K562 (cell line): Measurements from ENCODE around the gene PCSK7. TPM values are rescaled to one million over a fixed set of nuclear protein-coding genes. Genes with fewer than 3 reads are reported as not detected.

ENCODE experiments used
- ATF1 ChIP-seq, 2 experiments: fragments of 450-650 bp in 1 of 2; IDR thresholded peaks; 2 replicates each; pipeline ENCODE4 v1.6.1; 2016; ENCODE audit warnings: missing compliant biosample characterization in 1 of 2, missing genetic modification characterization in 1 of 2
- ATF3 ChIP-seq, 2 experiments: fragments of 450-650 bp in 1 of 2; sonication (generic) in 1 of 2; formaldehyde crosslinking in 1 of 2; IDR thresholded peaks in 1 of 2; conservative IDR thresholded peaks in 1 of 2; 2 replicates each; pipeline versions ENCODE4 v1.6.1 to v1.8.1; 2016 to 2023; ENCODE audit warnings: mild to moderate bottlenecking in 2 of 2, moderate library complexity in 2 of 2, inconsistent platforms in 1 of 2, missing genetic modification reagents in 1 of 2
- CBFA2T2 ChIP-seq: fragments of 450-650 bp; conservative IDR thresholded peaks from 2 replicates; pipeline ENCODE4 v1.6.1; 2017; ENCODE audit warnings: mild to moderate bottlenecking
- GTF3C2 ChIP-seq: IDR thresholded peaks from 3 replicates; pipeline ENCODE4 v1.6.1; 2011; ENCODE audit warnings: borderline replicate concordance, mild to moderate bottlenecking, moderate library complexity; ENCODE audit not compliant: insufficient read length; ENCODE audit errors: extremely low read depth
- HEY1 ChIP-seq: fragments of 250-450 bp; sonication (Bioruptor Pico); IDR thresholded peaks from 2 replicates; pipeline ENCODE4 v1.5.0; 2020; ENCODE audit warnings: mild to moderate bottlenecking, moderate library complexity, borderline replicate concordance
- IFI16 ChIP-seq: fragments of 250-450 bp; sonication (Bioruptor Pico); IDR thresholded peaks from 2 replicates; pipeline ENCODE4 v2.1.2; 2022; ENCODE audit warnings: mild to moderate bottlenecking, inconsistent platforms
- MYBL2 ChIP-seq, 2 experiments: fragments of 450-650 bp in 1 of 2; sonication (generic) in 1 of 2; formaldehyde crosslinking in 1 of 2; IDR thresholded peaks; 2 replicates each; pipeline versions ENCODE4 v1.6.1 to v1.8.1; 2017 to 2022; ENCODE audit warnings: borderline replicate concordance in 1 of 2, inconsistent platforms in 1 of 2, low read depth in 1 of 2, mild to moderate bottlenecking in 1 of 2, missing genetic modification reagents in 1 of 2, moderate library complexity in 1 of 2
- PTRF ChIP-seq: fragments of 450-650 bp; IDR thresholded peaks from 2 replicates; pipeline ENCODE4 v1.6.1; 2016; ENCODE audit warnings: mild to moderate bottlenecking, missing genetic modification characterization, missing compliant biosample characterization
- RBM17 ChIP-seq: fragments of 200-400 bp; formaldehyde crosslinking; IDR thresholded peaks from 2 replicates; pipeline ENCODE4 v1.6.1; 2017; ENCODE audit warnings: low read depth, mild to moderate bottlenecking, low read length, borderline replicate concordance
- polyA plus RNA-seq, 8 experiments: library from polyadenylated mRNA; depleted of rRNA in 4 of 8; stranded (reverse) in 5 of 8; unstranded in 3 of 8; fragments of >200 nt; fragmentation: Nextera tagmentation in 2 of 8; fragmentation: Illumina TruSeq in 1 of 8; extraction: Ambion mirVana in 2 of 8; extraction: Trizol in 1 of 8; gene quantifications; 2 replicates each; pipeline versions ENCODE4 v1.2.1 to v1.2.3, GENCODE V29; 2011 to 2014; ENCODE audit warnings: inconsistent platforms in 1 of 8, missing spikeins in 1 of 8
- total RNA-seq, 7 experiments: library from RNA; depleted of rRNA in 6 of 7; stranded (reverse); fragments of >200 nt in 6 of 7; fragmentation: Illumina TruSeq in 2 of 7; extraction: Trizol in 2 of 7; gene quantifications; 2 replicates each; pipeline versions ENCODE4 v1.2.1 to v1.2.3, GENCODE V29; 2011 to 2021; ENCODE audit warnings: low replicate concordance in 1 of 7
- TF ChIP-seq, protein P1 (sequence below): IDR thresholded peaks from 2 replicates; pipeline ENCODE4 v1.6.1; 2014; ENCODE audit warnings: antibody characterized with exemption

The PCSK7 gene
- total and polyA plus RNA-seq, 9 of the 15 experiments (the other 6 are each of a cell fraction or from before 2014, with no cell fraction given), result 3.1 to 29.2 (median 15.6) TPM

DNA sequence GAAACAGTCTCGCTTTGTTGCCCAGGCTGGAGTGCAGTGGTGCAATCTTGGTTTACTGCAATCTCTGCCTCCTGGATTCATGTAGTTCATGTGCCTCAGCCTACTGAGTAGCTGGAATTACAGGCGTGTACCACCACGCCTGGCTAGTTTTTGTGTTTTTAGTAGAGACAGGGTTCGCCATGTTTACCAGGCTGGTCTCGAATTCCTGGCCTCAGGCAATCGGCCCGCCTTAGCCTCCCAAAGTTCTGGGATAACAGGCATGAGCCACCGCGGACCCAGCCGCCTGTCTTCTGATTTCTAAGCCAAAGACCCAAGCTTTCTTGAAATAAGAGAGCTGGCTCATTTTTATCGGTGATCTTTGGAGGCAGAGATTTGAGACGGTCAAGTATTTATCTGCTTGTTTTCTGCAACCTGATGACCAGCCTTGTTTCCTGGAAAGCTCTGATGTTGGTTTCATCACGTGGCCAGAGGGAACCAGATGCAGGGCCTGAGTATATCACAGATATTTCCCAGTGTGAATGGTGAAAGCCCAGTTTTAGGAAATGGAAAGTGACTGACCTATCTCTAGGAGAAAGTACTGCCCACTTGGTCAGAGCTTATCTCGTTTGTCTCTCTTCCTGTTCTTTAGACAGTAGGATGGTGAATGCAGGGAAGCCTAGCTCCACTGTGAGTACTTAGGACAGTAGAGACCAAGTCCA, 59.0 kb downstream of the PCSK7 start (continued):
- no peak for TF ChIP-seq IFI16
- no peak for TF ChIP-seq GTF3C2
- no peak for TF ChIP-seq HEY1
- no peak for TF ChIP-seq ATF1 (CRISPR knock-in tag; IDR thresholded peaks at IDR 0.05)
- peak; percentile 53 for TF ChIP-seq ATF1 (tag; IDR thresholded peaks at IDR 0.05)
- TF ChIP-seq, protein P1, sequence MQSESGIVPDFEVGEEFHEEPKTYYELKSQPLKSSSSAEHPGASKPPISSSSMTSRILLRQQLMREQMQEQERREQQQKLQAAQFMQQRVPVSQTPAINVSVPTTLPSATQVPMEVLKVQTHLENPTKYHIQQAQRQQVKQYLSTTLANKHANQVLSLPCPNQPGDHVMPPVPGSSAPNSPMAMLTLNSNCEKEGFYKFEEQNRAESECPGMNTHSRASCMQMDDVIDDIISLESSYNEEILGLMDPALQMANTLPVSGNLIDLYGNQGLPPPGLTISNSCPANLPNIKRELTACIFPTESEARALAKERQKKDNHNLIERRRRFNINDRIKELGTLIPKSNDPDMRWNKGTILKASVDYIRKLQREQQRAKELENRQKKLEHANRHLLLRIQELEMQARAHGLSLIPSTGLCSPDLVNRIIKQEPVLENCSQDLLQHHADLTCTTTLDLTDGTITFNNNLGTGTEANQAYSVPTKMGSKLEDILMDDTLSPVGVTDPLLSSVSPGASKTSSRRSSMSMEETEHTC, result 0 out of 2 replicates have a peak, but pooled peaks have one; percentile 41
- no peak for TF ChIP-seq PTRF
- TF ChIP-seq RBM17, result no peak
- no peak for TF ChIP-seq MYBL2 (IDR thresholded peaks at IDR 0.05; ENCODE audit: low read depth)
- no peak for TF ChIP-seq MYBL2 (CRISPR knock-in tag; IDR thresholded peaks at IDR 0.05; ENCODE audit: borderline replicate concordance)
- TF ChIP-seq ATF3 (IDR thresholded peaks at IDR 0.05), result peak; percentile 58; the same call in 1 of the 2 replicates
- no peak for TF ChIP-seq ATF3 (CRISPR knock-in tag; conservative IDR thresholded peaks at IDR 0.05)
- TF ChIP-seq CBFA2T2, result peak; percentile 69
